ENCODE results near the gene LUC7L2.
"Not testable (repeated sequence)": the region's sequence is repeated elsewhere in the genome, so short reads cannot be mapped to it uniquely, and the experiment has no call there.

The LUC7L2 gene

GRCh38 chr7:139403601-139404000, 43.9 kb downstream of the LUC7L2 start:
- DNase-seq = no peak

GRCh38 chr7:139407555-139407954, 47.9 kb downstream of the LUC7L2 start:
- DNase-seq = no peak

GRCh38 chr7:139414743-139415402, 55.2 kb downstream of the LUC7L2 start:
- DNase-seq = not testable (repeated sequence)

- DNase-seq = no peak
Measured at GRCh38 chr7:139416405-139416804, 56.7 kb downstream of the LUC7L2 start.

GRCh38 chr7:139417478-139417877, 57.8 kb downstream of the LUC7L2 start:
- no peak for DNase-seq

- DNase-seq = no peak
Measured at GRCh38 chr7:139421123-139421522, 61.4 kb downstream of the LUC7L2 start.

- DNase-seq = no peak
Measured at GRCh38 chr7:139422126-139422525, 62.4 kb downstream of the LUC7L2 start.

- DNase-seq = no peak
Measured at GRCh38 chr7:139423091-139423490, 63.4 kb downstream of the LUC7L2 start.

- DNase-seq = no peak
Measured at GRCh38 chr7:139424004-139424403, 64.3 kb downstream of the LUC7L2 start.

GRCh38 chr7:139425701-139426100, 66.0 kb downstream of the LUC7L2 start:
- DNase-seq = not testable (repeated sequence)

GRCh38 chr7:139426258-139427028, 66.7 kb downstream of the LUC7L2 start:
- no peak for DNase-seq

- DNase-seq = no peak
Measured at GRCh38 chr7:139427029-139427420, 67.3 kb downstream of the LUC7L2 start.

- no peak for DNase-seq
Measured at GRCh38 chr7:139427788-139428187, 68.1 kb downstream of the LUC7L2 start.

- not testable (repeated sequence) for DNase-seq
Measured at GRCh38 chr7:139429735-139430134, 70.0 kb downstream of the LUC7L2 start.

- DNase-seq = no peak
Measured at GRCh38 chr7:139430443-139430842, 70.7 kb downstream of the LUC7L2 start.

GRCh38 chr7:139431010-139431409, 71.3 kb downstream of the LUC7L2 start:
- DNase-seq = no peak

- no peak for DNase-seq
Measured at GRCh38 chr7:139431459-139431858, 71.8 kb downstream of the LUC7L2 start.

- DNase-seq = no peak
Measured at GRCh38 chr7:139436806-139437205, 77.1 kb downstream of the LUC7L2 start.

- DNase-seq = no peak
Measured at GRCh38 chr7:139439375-139439774, 79.7 kb downstream of the LUC7L2 start.

GRCh38 chr7:139441961-139442360, 82.3 kb downstream of the LUC7L2 start:
- DNase-seq = no peak

GRCh38 chr7:139446051-139446890, 86.6 kb downstream of the LUC7L2 start:
- DNase-seq = no peak

- no peak for DNase-seq
Measured at GRCh38 chr7:139450851-139451250, 91.2 kb downstream of the LUC7L2 start.

GRCh38 chr7:139451638-139452037, 91.9 kb downstream of the LUC7L2 start:
- DNase-seq = no peak
